WI38 (cell line): ENCODE data around the gene LRRC41.
A peak's percentile ranks its signal among the peaks of the same experiment; 100 is the strongest.

Experiments used
- H3K4me3 ChIP-seq: 2 replicates; pipeline ENCODE4 v1.5.1; 2011; ENCODE audit warnings: low read depth, mild to moderate bottlenecking, control low read depth, low read length
- TF ChIP-seq, protein P1 (sequence below): IDR thresholded peaks from 2 replicates; pipeline ENCODE4 v1.5.1; 2012; ENCODE audit warnings: low read depth, mild to moderate bottlenecking, control low read depth, low read length

The LRRC41 gene, protein sequence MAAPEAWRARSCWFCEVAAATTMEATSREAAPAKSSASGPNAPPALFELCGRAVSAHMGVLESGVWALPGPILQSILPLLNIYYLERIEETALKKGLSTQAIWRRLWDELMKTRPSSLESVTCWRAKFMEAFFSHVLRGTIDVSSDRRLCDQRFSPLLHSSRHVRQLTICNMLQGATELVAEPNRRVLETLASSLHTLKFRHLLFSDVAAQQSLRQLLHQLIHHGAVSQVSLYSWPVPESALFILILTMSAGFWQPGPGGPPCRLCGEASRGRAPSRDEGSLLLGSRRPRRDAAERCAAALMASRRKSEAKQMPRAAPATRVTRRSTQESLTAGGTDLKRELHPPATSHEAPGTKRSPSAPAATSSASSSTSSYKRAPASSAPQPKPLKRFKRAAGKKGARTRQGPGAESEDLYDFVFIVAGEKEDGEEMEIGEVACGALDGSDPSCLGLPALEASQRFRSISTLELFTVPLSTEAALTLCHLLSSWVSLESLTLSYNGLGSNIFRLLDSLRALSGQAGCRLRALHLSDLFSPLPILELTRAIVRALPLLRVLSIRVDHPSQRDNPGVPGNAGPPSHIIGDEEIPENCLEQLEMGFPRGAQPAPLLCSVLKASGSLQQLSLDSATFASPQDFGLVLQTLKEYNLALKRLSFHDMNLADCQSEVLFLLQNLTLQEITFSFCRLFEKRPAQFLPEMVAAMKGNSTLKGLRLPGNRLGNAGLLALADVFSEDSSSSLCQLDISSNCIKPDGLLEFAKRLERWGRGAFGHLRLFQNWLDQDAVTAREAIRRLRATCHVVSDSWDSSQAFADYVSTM

DNA sequence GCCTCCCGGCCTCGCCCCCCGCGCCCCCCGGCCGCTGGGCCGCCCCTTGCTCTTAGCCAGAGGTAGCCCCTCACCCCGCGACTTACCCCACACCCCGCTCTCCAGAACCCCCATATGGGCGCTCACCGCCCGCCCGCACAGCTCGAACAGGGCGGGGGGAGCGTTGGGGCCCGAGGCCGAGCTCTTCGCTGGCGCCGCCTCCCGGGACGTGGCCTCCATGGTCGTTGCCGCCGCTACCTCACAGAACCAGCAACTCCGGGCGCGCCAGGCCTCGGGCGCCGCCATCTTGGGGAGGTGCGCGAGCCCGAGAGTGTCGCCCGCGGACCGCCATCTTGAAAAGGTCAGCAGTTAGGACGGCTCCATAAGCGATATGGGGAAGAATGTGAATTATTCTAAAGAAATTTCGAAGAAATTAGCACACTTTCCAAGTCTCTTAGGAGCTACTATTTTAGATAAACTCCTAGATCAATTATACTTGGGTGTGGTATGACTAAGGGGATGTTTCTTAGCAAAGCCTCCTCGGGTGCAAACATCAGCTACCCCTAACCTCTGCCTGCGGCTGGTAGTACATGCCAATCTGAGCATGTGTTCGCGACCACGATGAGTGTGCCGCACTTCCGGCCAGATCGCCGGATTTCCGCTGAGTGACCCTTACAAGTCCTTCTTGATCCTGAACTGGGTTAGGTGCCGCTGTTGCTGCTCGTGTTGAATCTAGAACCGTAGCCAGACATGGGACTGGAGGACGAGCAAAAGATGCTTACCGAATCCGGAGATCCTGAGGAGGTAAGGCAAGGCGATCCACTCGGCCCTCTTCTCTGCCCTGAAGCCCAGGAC lies at the start of gene LRRC41, which contains the start of gene UQCRH:
Gene LRRC41 (minus strand): TSS at position 579 of the 834 bp plus-strand sequence. CDS start 294 bp downstream, at position 285.
Gene UQCRH (plus strand): TSS at position 661 of the 834 bp plus-strand sequence. CDS start 69 bp downstream, at position 730.
- H3K4me3 ChIP-seq: peak within 1 kb of the TSS; percentile 88
- TF ChIP-seq, protein P1, sequence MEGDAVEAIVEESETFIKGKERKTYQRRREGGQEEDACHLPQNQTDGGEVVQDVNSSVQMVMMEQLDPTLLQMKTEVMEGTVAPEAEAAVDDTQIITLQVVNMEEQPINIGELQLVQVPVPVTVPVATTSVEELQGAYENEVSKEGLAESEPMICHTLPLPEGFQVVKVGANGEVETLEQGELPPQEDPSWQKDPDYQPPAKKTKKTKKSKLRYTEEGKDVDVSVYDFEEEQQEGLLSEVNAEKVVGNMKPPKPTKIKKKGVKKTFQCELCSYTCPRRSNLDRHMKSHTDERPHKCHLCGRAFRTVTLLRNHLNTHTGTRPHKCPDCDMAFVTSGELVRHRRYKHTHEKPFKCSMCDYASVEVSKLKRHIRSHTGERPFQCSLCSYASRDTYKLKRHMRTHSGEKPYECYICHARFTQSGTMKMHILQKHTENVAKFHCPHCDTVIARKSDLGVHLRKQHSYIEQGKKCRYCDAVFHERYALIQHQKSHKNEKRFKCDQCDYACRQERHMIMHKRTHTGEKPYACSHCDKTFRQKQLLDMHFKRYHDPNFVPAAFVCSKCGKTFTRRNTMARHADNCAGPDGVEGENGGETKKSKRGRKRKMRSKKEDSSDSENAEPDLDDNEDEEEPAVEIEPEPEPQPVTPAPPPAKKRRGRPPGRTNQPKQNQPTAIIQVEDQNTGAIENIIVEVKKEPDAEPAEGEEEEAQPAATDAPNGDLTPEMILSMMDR: no peak

DNA sequence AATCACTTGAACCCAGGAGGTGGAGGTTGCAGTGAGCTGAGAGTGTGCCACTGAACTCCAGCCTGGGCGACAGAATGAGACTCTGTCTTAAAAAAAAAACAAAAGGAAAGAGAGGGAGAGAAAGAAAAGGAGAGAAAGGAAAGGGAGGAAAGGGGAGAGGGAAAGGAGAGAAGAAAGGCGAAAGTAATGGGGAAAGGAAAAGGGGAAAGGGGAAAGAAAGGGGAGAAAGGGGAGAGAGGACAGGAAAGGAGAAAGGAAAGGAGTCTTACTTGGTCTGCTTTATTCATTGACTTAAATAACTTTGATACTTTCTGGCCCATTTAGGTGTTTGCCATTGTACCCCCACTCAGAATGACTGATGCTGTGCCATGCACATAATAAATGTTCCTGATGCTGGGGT lies 48.9 kb upstream of the LRRC41 start:
- TF ChIP-seq, protein P1: no peak
- H3K4me3 ChIP-seq: no peak overlapping the region

- TF ChIP-seq, protein P1: no peak
- H3K4me3 ChIP-seq: no peak overlapping the region
Measured at GRCh38 chr1:46345281-46345680, 41.9 kb upstream of the LRRC41 start.

DNA sequence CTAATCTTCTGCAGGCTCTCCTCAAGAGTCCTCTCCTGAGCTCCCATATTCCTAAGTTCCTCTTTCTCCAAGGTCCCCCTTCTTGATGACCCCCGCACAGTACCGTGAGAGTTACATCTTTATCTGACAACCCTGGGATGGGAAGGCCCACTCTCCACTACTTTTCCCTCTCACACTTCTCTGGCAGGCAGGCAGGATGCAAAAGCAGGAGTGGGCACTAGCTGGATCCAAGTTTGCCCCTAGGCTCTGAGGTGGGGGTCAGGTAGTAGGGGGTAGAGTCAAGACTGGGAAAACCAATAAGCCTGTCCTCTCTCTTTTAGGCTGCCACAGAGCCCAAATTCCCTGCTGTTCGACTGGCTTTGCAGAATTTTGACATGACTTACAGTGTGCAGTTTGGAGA lies 41.1 kb upstream of the LRRC41 start:
- TF ChIP-seq, protein P1: no peak
- no peak overlapping the region for H3K4me3 ChIP-seq

GRCh38 chr1:46343705-46344104 lies 40.3 kb upstream of the LRRC41 start:
- H3K4me3 ChIP-seq: no peak overlapping the region
- TF ChIP-seq, protein P1: no peak

GRCh38 chr1:46343351-46343695 lies 39.9 kb upstream of the LRRC41 start:
- TF ChIP-seq, protein P1: no peak
- no peak overlapping the region for H3K4me3 ChIP-seq
